H1 (cell line): ENCODE measurements around the gene ZGRF1. TPM values are rescaled to one million over a fixed set of nuclear protein-coding genes. Genes with fewer than 3 reads are reported as not detected.

Experiments
- CTCF ChIA-PET: fragments of 300-600 bp; sonication (Branson Sonifier 250); formaldehyde crosslinking; loops from one replicate; lab custom pipeline; 2021; ENCODE audit not compliant: partially characterized antibody; lab: Charles Lee
- POLR2A ChIA-PET: fragments of 300-600 bp; sonication (Branson Sonifier 250); formaldehyde crosslinking; loops from one replicate; lab custom pipeline; 2021; ENCODE audit warnings: inconsistent platforms; ENCODE audit not compliant: partially characterized antibody; lab: Charles Lee
- DNase-seq, 2 experiments: peaks; one replicate each; pipeline versions ENCODE4 v3.0.0 to v3.0.0-alpha.2; 2010 to 2022; ENCODE audit warnings: low spot score in 2 of 2, low read depth in 1 of 2, mixed read lengths in 1 of 2
- FAIRE-seq: peaks from 2 replicates; lab custom pipeline; 2011; peaks lifted over from hg19 to GRCh38; lab: Jason Lieb, UNC
- H2AFZ ChIP-seq: 2 replicates; pipeline ENCODE4 v1.8.1; 2012; ENCODE audit warnings: low read length, inconsistent platforms
- H2AK5ac ChIP-seq: 2 replicates; pipeline ENCODE4 v1.6.1; 2013; ENCODE audit warnings: low read depth, low read length
- H2BK120ac ChIP-seq: replicated peaks from 2 replicates; pipeline ENCODE3; 2013; ENCODE audit warnings: low read depth, low read length, inconsistent platforms
- H2BK12ac ChIP-seq: 2 replicates; pipeline ENCODE4 v1.6.1; 2013; ENCODE audit warnings: low read depth, low read length
- H2BK15ac ChIP-seq: 2 replicates; pipeline ENCODE4 v1.6.1; 2013; ENCODE audit warnings: low read length
- H2BK20ac ChIP-seq: 2 replicates; pipeline ENCODE4 v1.6.1; 2013; ENCODE audit warnings: low read length
- H2BK5ac ChIP-seq: 2 replicates; pipeline ENCODE4 v1.6.1; 2013; ENCODE audit warnings: low read depth, low read length
- H3K14ac ChIP-seq: 2 replicates; pipeline ENCODE4 v1.6.1; 2013; ENCODE audit warnings: inconsistent platforms; ENCODE audit not compliant: insufficient read length
- H3K18ac ChIP-seq: 2 replicates; pipeline ENCODE4 v1.6.1; 2013; ENCODE audit warnings: low read length; ENCODE audit errors: extremely low read depth
- H3K23ac ChIP-seq: 2 replicates; pipeline ENCODE4 v1.6.1; 2013; ENCODE audit warnings: inconsistent platforms; ENCODE audit not compliant: insufficient read length
- H3K23me2 ChIP-seq: 2 replicates; pipeline ENCODE4 v1.6.1; 2013; ENCODE audit warnings: low read depth, low read length
- H3K27ac ChIP-seq: 2 replicates; pipeline ENCODE4 v1.6.1; 2011; ENCODE audit warnings: low read depth, low read length, inconsistent platforms
- H3K27me3 ChIP-seq, 4 experiments: replicated peaks in 1 of 4; 1 replicate in 1 of 4; 2 replicates in 3 of 4; pipeline versions ENCODE4 v1.6.1 to v1.8.1; 2011 to 2013; ENCODE audit warnings: low read length in 3 of 4, mild to moderate bottlenecking in 3 of 4, inconsistent platforms in 2 of 4, mixed read lengths in 2 of 4, moderate library complexity in 1 of 4; ENCODE audit not compliant: control insufficient read depth in 3 of 4, insufficient read depth in 3 of 4; ENCODE audit errors: extremely low read depth in 1 of 4
- H3K36me3 ChIP-seq, 4 experiments: 2 replicates each; pipeline versions ENCODE4 v1.6.1 to v1.8.1; 2011 to 2013; ENCODE audit warnings: mild to moderate bottlenecking in 4 of 4, low read length in 3 of 4, moderate library complexity in 2 of 4, control low read depth in 1 of 4, inconsistent platforms in 1 of 4; ENCODE audit not compliant: insufficient read depth in 4 of 4, control insufficient read depth in 2 of 4
- H3K4ac ChIP-seq: replicated peaks from 2 replicates; pipeline ENCODE3; 2013; ENCODE audit warnings: low read length, low read depth, mixed read lengths, inconsistent platforms; ENCODE audit not compliant: insufficient read length
- H3K4me1 ChIP-seq, 4 experiments: replicated peaks in 1 of 4; 1 replicate in 1 of 4; 2 replicates in 3 of 4; pipeline versions ENCODE4 v1.6.1 to v1.8.1; 2011 to 2013; ENCODE audit warnings: low read length in 3 of 4, inconsistent platforms in 2 of 4, mixed read lengths in 1 of 4; ENCODE audit not compliant: insufficient read depth in 4 of 4, control insufficient read depth in 3 of 4
- H3K4me2 ChIP-seq, 2 experiments: 2 replicates each; pipeline versions ENCODE4 v1.6.1 to v1.8.1; 2011 to 2013; ENCODE audit warnings: low read depth in 2 of 2, low read length in 2 of 2, control low read depth in 1 of 2, inconsistent platforms in 1 of 2, mild to moderate bottlenecking in 1 of 2; ENCODE audit not compliant: insufficient read depth in 1 of 2
- H3K4me3 ChIP-seq, 4 experiments: fragments of 200-600, 300-600 bp in 1 of 4; sonication (generic), shearing (Covaris generic), sonication (Bioruptor Twin) in 1 of 4; 2 replicates each; pipeline versions ENCODE4 v1.5.1 to v1.8.1; 2011 to 2016; ENCODE audit warnings: low read length in 4 of 4, low read depth in 3 of 4, control low read depth in 2 of 4, inconsistent platforms in 2 of 4, mild to moderate bottlenecking in 2 of 4, mixed read lengths in 1 of 4, moderate library complexity in 1 of 4; ENCODE audit not compliant: insufficient read depth in 2 of 4; ENCODE audit errors: extremely low read depth in 1 of 4
- H3K56ac ChIP-seq: replicated peaks from 2 replicates; pipeline ENCODE3; 2013; ENCODE audit warnings: low read depth, mild to moderate bottlenecking, mixed read lengths, low read length, inconsistent platforms; ENCODE audit not compliant: insufficient read length
- H3K79me1 ChIP-seq: 2 replicates; pipeline ENCODE4 v1.6.1; 2013; ENCODE audit warnings: low read depth, low read length, control low read depth
- H3K79me2 ChIP-seq, 2 experiments: 2 replicates each; pipeline versions ENCODE4 v1.6.1 to v1.8.1; 2012 to 2013; ENCODE audit warnings: low read length in 2 of 2, mild to moderate bottlenecking in 2 of 2, inconsistent platforms in 1 of 2; ENCODE audit not compliant: insufficient read depth in 2 of 2, control insufficient read depth in 1 of 2
- H3K9ac ChIP-seq, 4 experiments: replicated peaks in 1 of 4; 1 replicate in 1 of 4; 2 replicates in 3 of 4; pipeline versions ENCODE4 v1.6.1 to v1.8.1; 2011 to 2013; ENCODE audit warnings: low read depth in 3 of 4, low read length in 3 of 4, control low read depth in 2 of 4, mild to moderate bottlenecking in 2 of 4, moderate library complexity in 2 of 4, inconsistent platforms in 1 of 4; ENCODE audit errors: extremely low read depth in 1 of 4
- H3K9me3 ChIP-seq, 2 experiments: 2 replicates each; pipeline versions ENCODE4 v1.6.1 to v1.8.1; 2012 to 2013; ENCODE audit warnings: mild to moderate bottlenecking in 2 of 2, moderate library complexity in 2 of 2, control low read depth in 1 of 2, inconsistent platforms in 1 of 2, low read depth in 1 of 2, low read length in 1 of 2, mixed read lengths in 1 of 2; ENCODE audit not compliant: insufficient read depth in 2 of 2
- H4K20me1 ChIP-seq, 2 experiments: replicated peaks in 1 of 2; 2 replicates each; pipeline versions ENCODE3 to v1.8.1; 2011 to 2013; ENCODE audit warnings: inconsistent platforms in 2 of 2, low read length in 2 of 2, mild to moderate bottlenecking in 1 of 2; ENCODE audit not compliant: insufficient read depth in 2 of 2, control insufficient read depth in 1 of 2
- H4K5ac ChIP-seq: 2 replicates; pipeline ENCODE4 v1.6.1; 2013; ENCODE audit warnings: low read length, low read depth, mixed read lengths, inconsistent platforms; ENCODE audit not compliant: insufficient read length
- H4K8ac ChIP-seq: 2 replicates; pipeline ENCODE4 v1.8.0; 2013; ENCODE audit warnings: mild to moderate bottlenecking, moderate library complexity, low read length, inconsistent platforms; ENCODE audit not compliant: insufficient read depth; ENCODE audit errors: extremely low read depth
- H4K91ac ChIP-seq: replicated peaks from 2 replicates; pipeline ENCODE3; 2013; ENCODE audit warnings: low read length, mixed read lengths, inconsistent platforms; ENCODE audit not compliant: insufficient read length
- ATF3 ChIP-seq: IDR thresholded peaks from 2 replicates; pipeline ENCODE4 v1.6.1; 2011; ENCODE audit warnings: low read depth, mild to moderate bottlenecking, low read length; ENCODE audit not compliant: insufficient read depth
- EZH2 ChIP-seq: fragments of 200-600 bp; sonication (generic); IDR thresholded peaks from 2 replicates; pipeline ENCODE4 v1.7.1; 2012; ENCODE audit warnings: low read depth, mild to moderate bottlenecking, moderate library complexity, low read length, inconsistent platforms; ENCODE audit not compliant: severe bottlenecking
- MAX ChIP-seq: IDR thresholded peaks from 2 replicates; pipeline ENCODE4 v1.6.1; 2012; ENCODE audit warnings: inconsistent platforms
- RAD21 ChIP-seq, 2 experiments: IDR thresholded peaks in 1 of 2; conservative IDR thresholded peaks in 1 of 2; 2 replicates each; pipeline ENCODE4 v1.6.1; 2011; ENCODE audit warnings: low read depth in 2 of 2, low read length in 2 of 2, improper control_type of control experiment in 1 of 2, inconsistent platforms in 1 of 2, mild to moderate bottlenecking in 1 of 2, moderate library complexity in 1 of 2
- RXRA ChIP-seq: IDR thresholded peaks from 2 replicates; pipeline ENCODE4 v1.6.1; 2011; ENCODE audit warnings: low read depth, mild to moderate bottlenecking, low read length, moderate library complexity; ENCODE audit not compliant: insufficient read depth
- TAF1 ChIP-seq: IDR thresholded peaks from 2 replicates; pipeline ENCODE4 v1.6.1; 2011; ENCODE audit warnings: mild to moderate bottlenecking, low read depth, low read length
- TAF7 ChIP-seq: optimal IDR thresholded peaks from 2 replicates; pipeline ENCODE3; 2011; ENCODE audit warnings: low read depth, mild to moderate bottlenecking, inconsistent platforms, low read length, moderate library complexity, borderline replicate concordance
- WGBS, 2 experiments: shearing (Covaris generic) in 1 of 2; methylation state at CpG; one replicate each; pipeline versions ENCODE4 v1.1.6 to v1.1.7; 2013 to 2015; ENCODE audit warnings: low lambda C conversion rate in 2 of 2, mixed read lengths in 2 of 2, inconsistent platforms in 1 of 2, low coverage in 1 of 2, missing lambda C conversion rate in 1 of 2; ENCODE audit not compliant: insufficient replicate concordance in 2 of 2, insufficient coverage in 1 of 2, insufficient read length in 1 of 2; ENCODE audit errors: extremely low coverage in 1 of 2, missing lambda C conversion rate in 1 of 2; 5-methylcytosine and 5-hydroxymethylcytosine counted together
- polyA plus RNA-seq, 7 experiments: library from polyadenylated mRNA; depleted of rRNA in 3 of 7; stranded (reverse) in 5 of 7; unstranded in 2 of 7; fragments of >200 nt in 5 of 7; fragments of 200-250 nt in 2 of 7; gene quantifications; 1 replicate in 5 of 7; 2 replicates in 1 of 7; 4 replicates in 1 of 7; pipeline versions ENCODE4 v1.2.1 to v1.2.3, GENCODE V29; 2011 to 2013; ENCODE audit warnings: missing spikeins in 2 of 7, mixed read lengths in 2 of 7
- total RNA-seq: library from RNA; stranded (reverse); fragmentation: NEBNext Ultra II Directional; extraction: Animal tissue kit (Norgen Biotek cat#: 25700); gene quantifications from 2 replicates; pipeline ENCODE4 v1.2.1, GENCODE V29; 2021

ZGRF1 gene
- total and polyA plus RNA-seq, 2 of the 8 experiments (the other 6 are each of a cell fraction or from before 2014, with no cell fraction given) = 12.0 to 44.6 TPM

- H2BK120ac ChIP-seq = no peak overlapping the region
- H3K27ac ChIP-seq = no peak overlapping the region
- ChIA-PET POLR2A (no interaction called here), CTCF (no interaction called here)
- H3K4me1 ChIP-seq = no peaks in the 10 kb centered on the region
- no peak overlapping the region for H3K4ac ChIP-seq
- H3K36me3 ChIP-seq = peaks cover 0 to 16% (median 1%) of the 10 kb centered on the region in 4 experiments; a peak in 3 of 8 replicates
- no peak for FAIRE-seq
- H2BK12ac ChIP-seq = no peak overlapping the region
- H3K27me3 ChIP-seq = no peaks in the 10 kb centered on the region
- H3K79me2 ChIP-seq = no peaks in the 10 kb centered on the region
- no peaks in the 10 kb centered on the region for H4K20me1 ChIP-seq
- H3K18ac ChIP-seq = no peak overlapping the region
- no peak overlapping the region for H4K8ac ChIP-seq
- WGBS, 2 experiments = 92% methylated on average over 5 of the region's 5 CpGs; no CpG with 5 or more reads in 1 of the 2 experiments
- H2AK5ac ChIP-seq = no peak overlapping the region
- H2BK15ac ChIP-seq = no peak overlapping the region
- H4K5ac ChIP-seq = no peak overlapping the region
- H3K79me1 ChIP-seq = no peaks in the 10 kb centered on the region
- no peaks in the 10 kb centered on the region for H3K9me3 ChIP-seq
- H3K4me2 ChIP-seq = no peak overlapping the region
- TF ChIP-seq MAX = no peak
- no peak for TF ChIP-seq ATF3
- TF ChIP-seq RXRA = no peak
- no peak for TF ChIP-seq TAF1
- TF ChIP-seq RAD21 (IDR thresholded peaks at IDR 0.05 in 1 of 2, conservative IDR thresholded peaks at IDR 0.05 in 1 of 2; ENCODE audit: low read depth in 2 of 2, low read length in 2 of 2) = no peak
- TF ChIP-seq EZH2 = no peak
- TF ChIP-seq TAF7 = no peak
- no peak overlapping the region for H3K23ac ChIP-seq
- H2BK5ac ChIP-seq = no peak overlapping the region
- H2BK20ac ChIP-seq = no peak overlapping the region
- no peak for DNase-seq
- no peak overlapping the region for H3K4me3 ChIP-seq
- no peak overlapping the region for H4K91ac ChIP-seq
- no peak overlapping the region for H3K14ac ChIP-seq
- H3K56ac ChIP-seq = no peak overlapping the region
- H3K23me2 ChIP-seq = no peaks in the 10 kb centered on the region
- no peak overlapping the region for H3K9ac ChIP-seq
- no peak overlapping the region for H2AFZ ChIP-seq
These were observed 43.1 kb downstream of the ZGRF1 start for GRCh38 chr4:112593438-112594133.
